Hematopoietic multipotent progenitor cell treated with erythropoietin and hydrocortisone succinate and interleukin-3 and kit ligand, for 8 days (in vitro differentiated cells): ENCODE results near the gene FARS2.

ENCODE experiments used
- DNase-seq: peaks from one replicate; pipeline ENCODE4 v3.0.0-alpha.2; 2015

FARS2 gene

GRCh38 chr6:5738211-5738610 is 476.9 kb downstream of the FARS2 start:
- DNase-seq = no peak

GRCh38 chr6:5744497-5744896 is 483.2 kb downstream of the FARS2 start:
- DNase-seq = no peak

GRCh38 chr6:5745081-5745480 is 483.8 kb downstream of the FARS2 start:
- DNase-seq = no peak

- no peak for DNase-seq
These were observed 484.9 kb downstream of the FARS2 start for GRCh38 chr6:5746053-5746758.

- DNase-seq = no peak
These were observed 485.4 kb downstream of the FARS2 start for GRCh38 chr6:5746759-5747130.

GRCh38 chr6:5747379-5747778 is 486.1 kb downstream of the FARS2 start:
- no peak for DNase-seq

- DNase-seq = no peak
These were observed 487.8 kb downstream of the FARS2 start for GRCh38 chr6:5749016-5749650.

- DNase-seq = no peak
These were observed 488.4 kb downstream of the FARS2 start for GRCh38 chr6:5749651-5750215.

- DNase-seq = no peak
These were observed 490.4 kb downstream of the FARS2 start for GRCh38 chr6:5751525-5752390.

- DNase-seq = no peak
These were observed 491.0 kb downstream of the FARS2 start for GRCh38 chr6:5752391-5752680.

GRCh38 chr6:5753209-5753608 is 491.9 kb downstream of the FARS2 start:
- DNase-seq = no peak

GRCh38 chr6:5754904-5755303 is 493.6 kb downstream of the FARS2 start:
- DNase-seq = no peak

- DNase-seq = no peak
These were observed 498.3 kb downstream of the FARS2 start for GRCh38 chr6:5759571-5759970.

GRCh38 chr6:5761370-5761769 is 500.1 kb downstream of the FARS2 start:
- no peak for DNase-seq

GRCh38 chr6:5762561-5762968 is 501.3 kb downstream of the FARS2 start:
- no peak for DNase-seq

- DNase-seq = no peak
These were observed 502.1 kb downstream of the FARS2 start for GRCh38 chr6:5763407-5763806.

GRCh38 chr6:5763871-5764270 is 502.6 kb downstream of the FARS2 start:
- no peak for DNase-seq

- DNase-seq = no peak
These were observed 503.2 kb downstream of the FARS2 start for GRCh38 chr6:5764401-5764955.

- no peak for DNase-seq
These were observed 503.9 kb downstream of the FARS2 start for GRCh38 chr6:5765141-5765760.

- no peak for DNase-seq
These were observed 504.9 kb downstream of the FARS2 start for GRCh38 chr6:5766260-5766659.

GRCh38 chr6:5767471-5767870 is 506.2 kb downstream of the FARS2 start:
- no peak for DNase-seq

- no peak for DNase-seq
These were observed 509.9 kb downstream of the FARS2 start for GRCh38 chr6:5771211-5771610.
